ENCODE data around the gene WWC2.

WWC2 gene

DNA sequence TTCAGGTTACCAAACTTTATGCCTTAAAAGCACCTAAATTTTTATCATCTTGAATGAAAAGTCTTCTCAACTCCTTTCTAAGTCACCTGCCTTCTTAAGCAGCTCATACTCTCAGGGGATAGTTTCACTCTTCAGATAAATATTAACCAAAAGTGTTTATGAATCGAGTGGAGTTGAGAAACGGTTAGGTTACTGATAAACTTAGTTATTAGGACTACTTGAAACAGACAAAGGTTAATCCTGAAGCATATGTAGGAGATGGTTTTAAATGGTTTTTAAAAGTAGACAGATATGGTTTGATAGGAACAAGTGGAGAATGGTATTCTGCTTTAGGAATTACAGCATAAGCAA lies 188.2 kb downstream of the WWC2 start:
- Histone ChIP-seq H3K4me1 (no peaks in the 10 kb centered on the region), H3K36me3 (ENCODE audit: control insufficient read depth, insufficient read depth, low read length) (no peaks in the 10 kb centered on the region), H3K9me3 (ENCODE audit: control insufficient read depth, low read length) (no peaks in the 10 kb centered on the region), H3K27me3 (ENCODE audit: control insufficient read depth, insufficient read depth, low read length) (no peaks in the 10 kb centered on the region), H3K4me3 (ENCODE audit: low read depth, low read length) (no peak overlapping the region), H3K9ac (no peak overlapping the region), H3K4me2 (ENCODE audit: low read length) (no peak overlapping the region), H3K27ac (no peak overlapping the region), H3K79me2 (no peaks in the 10 kb centered on the region), H2AFZ (no peak overlapping the region)
- TF ChIP-seq, protein P1, sequence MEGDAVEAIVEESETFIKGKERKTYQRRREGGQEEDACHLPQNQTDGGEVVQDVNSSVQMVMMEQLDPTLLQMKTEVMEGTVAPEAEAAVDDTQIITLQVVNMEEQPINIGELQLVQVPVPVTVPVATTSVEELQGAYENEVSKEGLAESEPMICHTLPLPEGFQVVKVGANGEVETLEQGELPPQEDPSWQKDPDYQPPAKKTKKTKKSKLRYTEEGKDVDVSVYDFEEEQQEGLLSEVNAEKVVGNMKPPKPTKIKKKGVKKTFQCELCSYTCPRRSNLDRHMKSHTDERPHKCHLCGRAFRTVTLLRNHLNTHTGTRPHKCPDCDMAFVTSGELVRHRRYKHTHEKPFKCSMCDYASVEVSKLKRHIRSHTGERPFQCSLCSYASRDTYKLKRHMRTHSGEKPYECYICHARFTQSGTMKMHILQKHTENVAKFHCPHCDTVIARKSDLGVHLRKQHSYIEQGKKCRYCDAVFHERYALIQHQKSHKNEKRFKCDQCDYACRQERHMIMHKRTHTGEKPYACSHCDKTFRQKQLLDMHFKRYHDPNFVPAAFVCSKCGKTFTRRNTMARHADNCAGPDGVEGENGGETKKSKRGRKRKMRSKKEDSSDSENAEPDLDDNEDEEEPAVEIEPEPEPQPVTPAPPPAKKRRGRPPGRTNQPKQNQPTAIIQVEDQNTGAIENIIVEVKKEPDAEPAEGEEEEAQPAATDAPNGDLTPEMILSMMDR (IDR thresholded peaks at IDR 0.05) = no peak

DNA sequence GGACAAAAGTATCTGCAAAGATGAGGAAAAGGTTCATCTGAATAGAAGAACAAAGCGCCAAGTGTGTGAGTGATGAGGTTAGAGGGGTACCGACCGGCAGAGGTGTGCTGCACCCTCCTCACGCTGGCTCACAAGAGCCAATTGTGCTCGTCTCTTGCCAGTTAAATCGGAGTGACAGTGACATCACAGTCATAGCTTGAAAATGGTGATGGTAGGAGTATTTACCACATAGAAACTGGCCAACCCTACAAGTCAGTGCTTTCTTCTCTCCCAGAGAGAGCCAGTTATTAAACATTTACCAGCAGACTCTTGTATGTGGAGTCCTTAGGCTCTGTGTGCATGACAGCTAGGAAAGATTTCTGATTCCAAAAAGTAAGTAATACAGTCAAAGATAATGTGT lies 188.6 kb downstream of the WWC2 start:
- H3K4me1 ChIP-seq = no peaks in the 10 kb centered on the region
- H3K79me2 ChIP-seq = no peaks in the 10 kb centered on the region
- no peak overlapping the region for H3K9ac ChIP-seq
- H2AFZ ChIP-seq = no peak overlapping the region
- H3K27ac ChIP-seq = no peak overlapping the region
- H3K27me3 ChIP-seq (ENCODE audit: control insufficient read depth, insufficient read depth, low read length) = no peaks in the 10 kb centered on the region
- no peak overlapping the region for H3K4me3 ChIP-seq (ENCODE audit: low read depth, low read length)
- H3K4me2 ChIP-seq (ENCODE audit: low read length) = no peak overlapping the region
- H3K9me3 ChIP-seq (ENCODE audit: control insufficient read depth, low read length) = no peaks in the 10 kb centered on the region
- no peaks in the 10 kb centered on the region for H3K36me3 ChIP-seq (ENCODE audit: control insufficient read depth, insufficient read depth, low read length)
- TF ChIP-seq, protein P1 (IDR thresholded peaks at IDR 0.05) = no peak

DNA sequence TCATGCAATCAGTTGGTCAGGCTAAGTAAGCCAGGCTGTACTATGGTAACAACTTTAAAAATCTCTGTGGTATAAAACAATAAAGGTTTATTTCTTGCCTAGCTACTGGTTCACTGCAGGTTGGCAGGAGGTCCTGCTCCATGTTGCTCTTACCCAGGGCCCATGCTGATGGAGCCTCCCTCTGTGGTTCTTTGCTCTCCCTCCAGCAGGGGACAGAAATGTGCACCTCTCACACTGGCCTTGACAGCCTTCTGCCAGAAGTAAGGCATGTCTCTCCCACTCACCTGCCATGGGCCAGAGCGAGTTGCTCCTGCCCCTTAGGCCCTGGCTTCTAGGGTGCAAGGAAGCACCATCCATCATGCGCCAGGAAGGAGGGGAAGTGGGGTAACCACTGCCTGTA lies 189.9 kb downstream of the WWC2 start:
- Histone ChIP-seq H2AFZ (no peak overlapping the region), H3K27ac (no peak overlapping the region), H3K9me3 (ENCODE audit: control insufficient read depth, low read length) (no peaks in the 10 kb centered on the region), H3K27me3 (ENCODE audit: control insufficient read depth, insufficient read depth, low read length) (no peaks in the 10 kb centered on the region), H3K79me2 (no peaks in the 10 kb centered on the region), H3K4me3 (ENCODE audit: low read depth, low read length) (no peak overlapping the region), H3K4me1 (no peaks in the 10 kb centered on the region), H3K36me3 (ENCODE audit: control insufficient read depth, insufficient read depth, low read length) (no peaks in the 10 kb centered on the region), H3K4me2 (ENCODE audit: low read length) (no peak overlapping the region), H3K9ac (no peak overlapping the region)
- TF ChIP-seq, protein P1 (IDR thresholded peaks at IDR 0.05) = no peak

DNA sequence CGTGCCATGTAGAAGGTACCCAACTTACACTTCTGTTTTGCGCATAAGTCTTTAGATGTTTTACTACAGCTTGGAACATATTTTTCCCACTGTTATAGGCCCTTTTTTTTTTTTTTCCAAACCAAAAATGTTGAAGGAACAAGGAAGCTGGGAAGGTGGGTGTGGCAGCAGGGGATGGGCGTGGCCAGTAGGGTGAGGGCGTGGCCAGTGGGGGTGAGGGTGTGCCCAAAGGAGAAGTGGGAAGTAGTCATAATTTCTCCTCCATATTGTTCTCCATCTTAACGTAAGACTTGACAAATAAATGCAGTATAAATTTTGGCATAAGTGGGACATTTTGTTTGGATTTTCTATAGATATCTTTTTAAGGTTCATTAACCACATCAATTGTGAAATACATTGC lies 190.6 kb downstream of the WWC2 start:
- Histone ChIP-seq H3K36me3 (ENCODE audit: control insufficient read depth, insufficient read depth, low read length) (no peaks in the 10 kb centered on the region), H3K79me2 (no peaks in the 10 kb centered on the region), H3K27ac (no peak overlapping the region), H3K9ac (no peak overlapping the region), H3K4me2 (ENCODE audit: low read length) (no peak overlapping the region), H3K9me3 (ENCODE audit: control insufficient read depth, low read length) (no peaks in the 10 kb centered on the region), H3K27me3 (ENCODE audit: control insufficient read depth, insufficient read depth, low read length) (no peaks in the 10 kb centered on the region), H3K4me3 (ENCODE audit: low read depth, low read length) (no peak overlapping the region), H3K4me1 (no peaks in the 10 kb centered on the region), H2AFZ (no peak overlapping the region)
- TF ChIP-seq, protein P1 (IDR thresholded peaks at IDR 0.05) = no peak

DNA sequence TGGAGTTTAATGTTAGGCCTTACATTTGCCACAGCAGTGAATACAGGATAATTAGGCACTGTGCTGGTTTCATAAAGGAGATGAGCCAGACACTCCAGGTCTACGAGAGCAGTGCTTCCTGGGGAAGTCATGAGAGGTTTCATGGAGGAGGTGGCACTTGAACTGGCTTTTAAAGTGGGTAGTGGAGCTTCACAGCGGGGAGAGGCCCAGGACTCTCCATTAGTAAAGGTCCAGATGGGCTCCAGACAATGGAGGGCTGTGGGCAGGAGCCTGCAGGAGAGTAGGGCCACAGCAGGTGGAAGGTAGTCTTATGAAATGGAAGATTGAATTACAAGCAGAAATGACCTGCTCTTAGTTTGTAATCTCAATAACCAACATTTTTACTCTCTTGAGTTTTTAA lies 192.0 kb downstream of the WWC2 start:
- Histone ChIP-seq H3K4me1 (no peaks in the 10 kb centered on the region), H3K9me3 (ENCODE audit: control insufficient read depth, low read length) (no peaks in the 10 kb centered on the region), H3K4me3 (ENCODE audit: low read depth, low read length) (no peak overlapping the region), H3K27ac (no peak overlapping the region), H3K9ac (no peak overlapping the region), H3K79me2 (no peaks in the 10 kb centered on the region), H3K4me2 (ENCODE audit: low read length) (no peak overlapping the region), H3K36me3 (ENCODE audit: control insufficient read depth, insufficient read depth, low read length) (no peaks in the 10 kb centered on the region), H2AFZ (no peak overlapping the region), H3K27me3 (ENCODE audit: control insufficient read depth, insufficient read depth, low read length) (no peaks in the 10 kb centered on the region)
- TF ChIP-seq, protein P1 (IDR thresholded peaks at IDR 0.05) = no peak

Data from parathyroid adenoma (tissue), 2 donors.